ENCODE data around the gene CPEB4. TPM values are rescaled to one million over a fixed set of nuclear protein-coding genes. Genes with fewer than 3 reads are reported as not detected.

CPEB4 gene
- total RNA-seq, 1 experiment from 2014 or later: 27.7 TPM

GRCh38 chr5:173926359-173926758, 38.2 kb downstream of the CPEB4 start:
- H3K4me1 ChIP-seq (ENCODE audit: control insufficient read depth, insufficient read depth, low read length): no peaks in the 10 kb centered on the region
- ChIA-PET CTCF (no interaction called here), POLR2A (no interaction called here)
- H3K27ac ChIP-seq (ENCODE audit: low read length): no peak overlapping the region
- no peaks in the 10 kb centered on the region for H3K36me3 ChIP-seq (ENCODE audit: control insufficient read depth, insufficient read depth, low read length)
- DNase-seq (ENCODE audit: low read depth, low spot score): peak; percentile 57
- TF ChIP-seq REST (IDR thresholded peaks at IDR 0.05; ENCODE audit: insufficient read depth in 1 of 2, low read depth in 2 of 2, low read length in 1 of 2) (no peak), SIN3A (IDR thresholded peaks at IDR 0.05; ENCODE audit: borderline replicate concordance, insufficient read depth, low read depth, low read length) (no peak), TCF7L2 (IDR thresholded peaks at IDR 0.05; ENCODE audit: low read depth, low read length) (no peak), CTCF (IDR thresholded peaks at IDR 0.05) (no peak), POLR2AphosphoS5 (IDR thresholded peaks at IDR 0.05; ENCODE audit: low read depth, low read length) (no peak)
- H3K27me3 ChIP-seq (ENCODE audit: control insufficient read depth, insufficient read depth, low read length): no peaks in the 10 kb centered on the region
- ATAC-seq: no peak
- H3K4me3 ChIP-seq (ENCODE audit: low read depth in 2 of 2, low read length in 2 of 2): no peak overlapping the region
- in situ Hi-C loops (cut with HindIII; ENCODE audit: low pct_unique_long_range_greater_than_20kb, low sequenced_read_pairs) (no loop called here), intact Hi-C loops (cut with micrococcal nuclease; ENCODE audit: unreplicated experiment) (no loop called here)
- no TSS peak for BruUV-seq (replicated peaks)
- H3K9me3 ChIP-seq (ENCODE audit: control insufficient read depth, insufficient read depth, low read depth, low read length): no peaks in the 10 kb centered on the region

GRCh38 chr5:173928871-173929574, 40.9 kb downstream of the CPEB4 start:
- no peak overlapping the region for H3K4me3 ChIP-seq (ENCODE audit: low read depth in 2 of 2, low read length in 2 of 2)
- H3K9me3 ChIP-seq (ENCODE audit: control insufficient read depth, insufficient read depth, low read depth, low read length): no peaks in the 10 kb centered on the region
- intact Hi-C loops (cut with micrococcal nuclease; ENCODE audit: unreplicated experiment): no loop called here
- no peaks in the 10 kb centered on the region for H3K27me3 ChIP-seq (ENCODE audit: control insufficient read depth, insufficient read depth, low read length)
- H3K4me1 ChIP-seq (ENCODE audit: control insufficient read depth, insufficient read depth, low read length): no peaks in the 10 kb centered on the region
- TF ChIP-seq TCF7L2 (IDR thresholded peaks at IDR 0.05; ENCODE audit: low read depth, low read length) (no peak), REST (IDR thresholded peaks at IDR 0.05; ENCODE audit: insufficient read depth in 1 of 2, low read depth in 2 of 2, low read length in 1 of 2) (no peak), POLR2AphosphoS5 (IDR thresholded peaks at IDR 0.05; ENCODE audit: low read depth, low read length) (no peak), SIN3A (IDR thresholded peaks at IDR 0.05; ENCODE audit: borderline replicate concordance, insufficient read depth, low read depth, low read length) (no peak), CTCF (IDR thresholded peaks at IDR 0.05) (no peak)
- in situ Hi-C loops (cut with HindIII; ENCODE audit: low pct_unique_long_range_greater_than_20kb, low sequenced_read_pairs): no loop called here
- H3K27ac ChIP-seq (ENCODE audit: low read length): no peak overlapping the region
- ChIA-PET POLR2A (no interaction called here), CTCF (no interaction called here)
- no TSS peak for BruUV-seq (replicated peaks)
- DNase-seq (ENCODE audit: low read depth, low spot score) (no peak), ATAC-seq (no peak)
- no peaks in the 10 kb centered on the region for H3K36me3 ChIP-seq (ENCODE audit: control insufficient read depth, insufficient read depth, low read length)

Data from Panc1 (cell line).